ENCODE results near the gene ANKRD18A.

The ANKRD18A gene

GRCh38 chr9:38620483-38621433, at the start of gene ANKRD18A:
Gene ANKRD18A (minus strand): TSS chr9:38620596. CDS start chr9:38620285, 311 bp downstream.
- peak; percentile 38 for DNase-seq

- no peak for DNase-seq
Observed at GRCh38 chr9:38668791-38669466, 48.5 kb upstream of the ANKRD18A start.

- no peak for DNase-seq
Observed at GRCh38 chr9:38662763-38663593, 42.6 kb upstream of the ANKRD18A start.

GRCh38 chr9:38659538-38659937, 39.1 kb upstream of the ANKRD18A start:
- no peak for DNase-seq

- DNase-seq: no peak
Observed at GRCh38 chr9:38656896-38657295, 36.5 kb upstream of the ANKRD18A start.

- no peak for DNase-seq
Observed at GRCh38 chr9:38652486-38652885, 32.1 kb upstream of the ANKRD18A start.

- no peak for DNase-seq
Observed at GRCh38 chr9:38652044-38652443, 31.6 kb upstream of the ANKRD18A start.

- DNase-seq: no peak
Observed at GRCh38 chr9:38651400-38652042, 31.1 kb upstream of the ANKRD18A start.

- no peak for DNase-seq
Observed at GRCh38 chr9:38650564-38650963, 30.2 kb upstream of the ANKRD18A start.

GRCh38 chr9:38649731-38650363, 29.5 kb upstream of the ANKRD18A start:
- DNase-seq: no peak

- DNase-seq: no peak
Observed at GRCh38 chr9:38644601-38645000, 24.2 kb upstream of the ANKRD18A start.

- DNase-seq: no peak
Observed at GRCh38 chr9:38643815-38644173, 23.4 kb upstream of the ANKRD18A start.

GRCh38 chr9:38642951-38643814, 22.8 kb upstream of the ANKRD18A start:
- no peak for DNase-seq

- DNase-seq: no peak
Observed at GRCh38 chr9:38641985-38642864, 21.8 kb upstream of the ANKRD18A start.

- DNase-seq: no peak
Observed at GRCh38 chr9:38641142-38641541, 20.7 kb upstream of the ANKRD18A start.

GRCh38 chr9:38639577-38639940, 19.2 kb upstream of the ANKRD18A start:
- no peak for DNase-seq

- DNase-seq: no peak
Observed at GRCh38 chr9:38638881-38639576, 18.6 kb upstream of the ANKRD18A start.

GRCh38 chr9:38634315-38634714, 13.9 kb upstream of the ANKRD18A start:
- DNase-seq: no peak

GRCh38 chr9:38629511-38629910, 9.1 kb upstream of the ANKRD18A start:
- DNase-seq: no peak

- DNase-seq: no peak
Observed at GRCh38 chr9:38626006-38626405, 5.6 kb upstream of the ANKRD18A start.
